IPS DF 6.9 (cell line): ENCODE measurements around the gene MICALL1.
A peak's percentile ranks its signal among the peaks of the same experiment; 100 is the strongest.

Experiments
- DNase-seq: peaks from one replicate; pipeline ENCODE4 v3.0.0-alpha.2; 2013; ENCODE audit warnings: low read depth, low spot score
- H3K27ac ChIP-seq: one replicate; pipeline ENCODE4 v1.5.1; 2013; ENCODE audit warnings: low read length, control low read depth
- H3K27me3 ChIP-seq: 2 replicates; pipeline ENCODE4 v1.6.1; 2013; ENCODE audit warnings: mild to moderate bottlenecking, low read length; ENCODE audit not compliant: control insufficient read depth, insufficient read depth
- H3K36me3 ChIP-seq: 2 replicates; pipeline ENCODE4 v1.6.1; 2013; ENCODE audit warnings: low read length; ENCODE audit not compliant: control insufficient read depth, insufficient read depth
- H3K4me1 ChIP-seq: 2 replicates; pipeline ENCODE4 v1.6.1; 2013; ENCODE audit warnings: low read length; ENCODE audit not compliant: control insufficient read depth, insufficient read depth
- H3K4me3 ChIP-seq: 2 replicates; pipeline ENCODE4 v1.5.1; 2013; ENCODE audit warnings: mild to moderate bottlenecking, low read length
- H3K9me3 ChIP-seq: 2 replicates; pipeline ENCODE4 v1.6.1; 2013; ENCODE audit warnings: low read length, inconsistent platforms; ENCODE audit not compliant: control insufficient read depth, insufficient read depth
- WGBS: extraction: QIAGEN DNeasy Blood & Tissue Kit; methylation state at CpG from one replicate; pipeline ENCODE4 v1.1.7; 2013; ENCODE audit warnings: mixed read lengths, missing lambda C conversion rate; ENCODE audit not compliant: insufficient read length, insufficient coverage; 5-methylcytosine and 5-hydroxymethylcytosine counted together

The MICALL1 gene

GRCh38 chr22:37892566-37893335 lies 13.3 kb upstream of the MICALL1 start:
- WGBS = no CpG with 5 or more reads among the region's 7 CpGs
- Histone ChIP-seq H3K27me3 (no peaks in the 10 kb centered on the region), H3K36me3 (peaks cover 16% of the 10 kb centered on the region; the same call in 1 of the 2 replicates), H3K27ac (no peak overlapping the region), H3K4me1 (peaks cover 12% of the 10 kb centered on the region), H3K9me3 (no peaks in the 10 kb centered on the region), H3K4me3 (no peak overlapping the region)
- no peak for DNase-seq

DNA sequence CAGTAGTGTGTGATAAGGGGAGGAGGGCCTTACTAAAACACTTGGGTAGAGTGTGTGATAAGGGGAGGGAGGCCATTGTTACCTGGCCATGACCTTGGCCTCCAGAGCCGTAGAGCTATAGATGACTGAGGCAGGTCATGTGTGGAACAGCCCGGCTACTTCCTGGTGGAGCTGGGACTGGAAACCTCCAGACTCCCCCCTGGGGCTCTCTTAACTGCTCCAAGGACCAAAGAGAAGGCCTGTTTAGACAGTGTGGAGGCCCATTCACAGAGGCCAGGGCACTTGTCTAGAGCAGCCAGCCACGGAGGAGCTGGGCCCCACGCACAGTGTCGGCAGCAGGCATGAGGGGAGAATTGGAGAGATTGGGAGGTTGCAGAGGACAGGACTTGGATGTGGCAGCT lies 12.5 kb upstream of the MICALL1 start:
- DNase-seq = no peak
- H3K27ac ChIP-seq = no peak overlapping the region
- H3K9me3 ChIP-seq = no peaks in the 10 kb centered on the region
- H3K36me3 ChIP-seq = peaks cover 9% of the 10 kb centered on the region; the same call in 1 of the 2 replicates
- H3K4me3 ChIP-seq = no peak overlapping the region
- H3K27me3 ChIP-seq = no peaks in the 10 kb centered on the region
- no CpG with 5 or more reads among the region's 5 CpGs for WGBS
- peaks cover 12% of the 10 kb centered on the region for H3K4me1 ChIP-seq

GRCh38 chr22:37894939-37895670 lies 11.0 kb upstream of the MICALL1 start:
- Histone ChIP-seq H3K9me3 (no peaks in the 10 kb centered on the region), H3K4me3 (no peak overlapping the region), H3K27me3 (no peaks in the 10 kb centered on the region), H3K27ac (no peak overlapping the region), H3K4me1 (peaks cover 12% of the 10 kb centered on the region), H3K36me3 (no peaks in the 10 kb centered on the region)
- no peak for DNase-seq
- WGBS = no CpG with 5 or more reads among the region's 8 CpGs

DNA sequence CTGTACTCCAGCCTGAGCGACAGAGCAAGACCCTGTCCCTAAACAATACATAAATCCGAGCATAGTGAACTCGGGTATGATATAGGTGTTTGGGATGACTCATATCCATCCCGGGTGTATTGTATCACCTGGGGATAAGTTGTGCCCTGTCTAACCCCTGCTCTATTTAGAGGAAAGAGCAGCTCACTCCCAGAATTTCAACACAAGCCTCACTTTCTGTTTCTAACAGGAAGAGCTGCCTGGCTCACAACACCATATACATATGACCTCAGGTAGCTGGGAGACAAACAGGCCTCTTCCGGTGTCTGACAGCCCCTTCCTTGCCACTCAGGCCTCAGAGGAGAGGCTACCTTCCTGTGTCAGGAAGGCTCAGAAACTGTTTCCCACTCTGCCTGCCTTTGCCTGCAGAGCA lies 9.9 kb upstream of the MICALL1 start:
- no peak overlapping the region for H3K27ac ChIP-seq
- no peak for DNase-seq
- no CpG with 5 or more reads among the region's 5 CpGs for WGBS
- H3K4me3 ChIP-seq = no peak overlapping the region
- H3K27me3 ChIP-seq = no peaks in the 10 kb centered on the region
- no peaks in the 10 kb centered on the region for H3K36me3 ChIP-seq
- H3K9me3 ChIP-seq = no peaks in the 10 kb centered on the region
- H3K4me1 ChIP-seq = peaks cover 12% of the 10 kb centered on the region

DNA sequence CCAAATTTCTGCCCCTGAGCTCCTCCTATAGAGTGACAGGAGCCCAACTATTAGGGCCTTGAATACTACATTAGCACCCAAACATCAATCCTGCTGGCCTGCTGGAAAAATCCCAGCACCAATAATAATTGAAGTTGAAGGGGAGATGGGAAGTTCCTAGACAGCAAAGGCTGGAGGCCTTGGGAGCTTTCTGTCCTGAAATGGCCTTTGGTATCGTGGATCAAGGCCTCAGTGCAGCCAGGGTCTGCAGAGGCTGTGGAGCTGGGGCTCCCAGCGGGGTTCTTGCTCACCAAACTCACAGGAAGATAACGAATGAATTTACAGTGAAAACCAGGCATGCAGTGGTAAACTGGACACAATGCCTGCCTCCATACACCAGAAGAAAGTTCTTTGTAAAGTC lies 9.2 kb upstream of the MICALL1 start:
- Histone ChIP-seq H3K9me3 (no peaks in the 10 kb centered on the region), H3K4me3 (no peak overlapping the region), H3K27me3 (no peaks in the 10 kb centered on the region), H3K27ac (no peak overlapping the region), H3K36me3 (no peaks in the 10 kb centered on the region), H3K4me1 (peaks cover 12% of the 10 kb centered on the region)
- DNase-seq = no peak
- no CpG with 5 or more reads among the region's 3 CpGs for WGBS

DNA sequence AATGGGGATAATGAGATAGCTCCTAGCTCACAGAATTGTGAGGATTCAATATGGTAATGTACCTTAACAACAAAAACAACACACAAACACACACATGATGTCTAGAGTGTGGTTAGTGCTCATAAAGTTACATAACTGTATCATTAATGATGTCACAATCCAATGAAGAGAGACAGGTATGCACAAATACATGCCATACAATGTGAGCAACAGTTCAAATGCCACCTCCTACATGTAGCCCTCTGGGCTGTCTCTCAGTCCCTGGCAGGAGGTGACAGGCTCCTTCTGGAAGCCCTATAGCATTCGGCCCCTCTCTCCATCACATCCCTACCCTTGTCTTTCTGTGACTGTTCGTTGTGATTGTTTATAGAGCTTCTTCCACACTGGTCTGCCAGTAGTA lies 8.3 kb upstream of the MICALL1 start:
- Histone ChIP-seq H3K27me3 (no peaks in the 10 kb centered on the region), H3K27ac (no peak overlapping the region), H3K4me3 (no peak overlapping the region), H3K36me3 (no peaks in the 10 kb centered on the region), H3K4me1 (peaks cover 12% of the 10 kb centered on the region), H3K9me3 (no peaks in the 10 kb centered on the region)
- no CpG with 5 or more reads among the region's 2 CpGs for WGBS
- DNase-seq = no peak

DNA sequence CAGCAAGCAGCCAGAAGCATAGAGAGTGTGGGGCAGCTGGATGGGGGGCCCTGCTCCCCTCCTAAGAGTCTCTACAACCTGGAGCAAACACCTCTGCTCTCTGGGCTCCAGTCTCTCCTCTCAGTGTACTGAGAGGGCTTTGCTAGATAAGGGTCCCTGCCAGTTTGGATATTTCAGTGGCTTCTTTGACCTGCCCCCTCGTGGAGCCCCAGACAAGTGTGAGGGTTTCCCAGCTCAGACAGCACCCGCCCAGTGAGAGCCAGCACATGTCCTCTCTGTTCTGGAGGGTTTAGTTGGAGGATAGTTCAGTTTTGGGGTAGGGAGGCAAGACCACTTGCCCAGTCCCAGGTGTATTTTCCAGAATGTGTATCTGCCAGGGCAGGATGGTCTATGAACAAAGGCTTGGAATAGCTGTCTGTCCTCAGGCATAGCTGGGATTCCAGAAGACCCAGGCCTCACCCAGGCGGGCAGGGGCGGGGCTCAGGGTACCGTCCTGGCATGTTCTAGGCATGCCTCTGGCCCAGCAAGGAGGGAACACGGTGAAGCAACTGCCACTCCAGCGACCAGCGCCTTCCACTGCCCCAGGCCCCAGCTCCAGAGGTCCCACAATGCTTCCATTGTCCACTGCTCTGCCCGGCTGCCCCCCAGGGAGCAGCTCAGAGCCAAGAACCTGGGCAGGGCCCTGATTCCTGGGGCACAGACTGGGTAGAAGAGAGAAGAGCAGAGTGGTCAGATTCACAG lies 7.5 kb upstream of the MICALL1 start:
- Histone ChIP-seq H3K27ac (no peak overlapping the region), H3K36me3 (no peaks in the 10 kb centered on the region), H3K27me3 (no peaks in the 10 kb centered on the region), H3K9me3 (no peaks in the 10 kb centered on the region), H3K4me1 (peaks cover 12% of the 10 kb centered on the region), H3K4me3 (no peak overlapping the region)
- DNase-seq = no peak
- no CpG with 5 or more reads among the region's 9 CpGs for WGBS

DNA sequence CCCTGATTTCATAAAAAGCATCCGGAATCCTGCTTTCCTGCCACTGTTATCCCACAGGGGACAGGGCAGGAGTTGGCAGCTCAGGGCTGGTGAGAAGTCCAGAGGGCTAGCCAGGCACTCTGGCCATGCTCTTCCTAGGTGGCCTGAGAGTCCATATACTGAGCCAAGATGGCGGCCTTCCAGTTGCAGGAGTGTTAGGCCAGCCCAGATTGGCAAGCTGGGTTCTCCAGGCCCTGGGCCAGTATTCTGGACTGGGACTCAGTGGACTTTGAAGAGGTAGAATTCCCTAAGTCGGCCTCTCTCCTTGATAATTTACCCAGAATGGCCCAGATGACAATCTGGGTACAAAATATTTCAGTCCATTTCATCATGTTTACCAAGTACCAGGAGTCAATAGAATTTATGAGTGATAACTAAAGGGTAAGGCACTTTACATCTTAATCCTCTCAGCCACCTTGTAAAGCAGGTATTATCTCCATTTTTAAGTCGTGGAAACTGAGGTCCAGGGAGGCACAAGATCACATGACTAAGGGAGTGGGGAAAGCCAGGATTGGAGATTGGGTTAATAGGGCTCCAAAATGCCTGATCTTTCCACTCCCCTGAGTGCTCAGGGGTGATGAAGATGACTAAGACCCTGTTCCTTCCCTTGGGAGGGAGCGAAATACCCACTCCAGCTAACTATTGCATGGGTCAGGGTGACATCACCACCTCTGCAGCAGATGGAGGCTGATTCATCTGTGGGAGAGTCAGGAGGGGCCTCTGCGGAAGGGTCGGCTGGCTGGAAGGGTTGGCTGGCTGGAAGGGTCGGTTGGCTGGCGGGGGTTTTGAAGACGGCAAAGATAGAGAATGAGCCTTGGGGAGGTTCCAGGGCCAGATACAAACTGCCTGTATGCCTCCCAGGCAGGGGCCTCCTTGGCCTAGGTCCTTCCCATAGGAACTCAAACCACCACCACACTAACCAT lies 1.2 kb upstream of the MICALL1 start:
- Histone ChIP-seq H3K27me3 (no peaks in the 10 kb centered on the region), H3K4me3 (no peak overlapping the region), H3K4me1 (peaks cover 4% of the 10 kb centered on the region), H3K27ac (no peak overlapping the region), H3K36me3 (no peaks in the 10 kb centered on the region), H3K9me3 (no peaks in the 10 kb centered on the region)
- no CpG with 5 or more reads among the region's 10 CpGs for WGBS
- DNase-seq = no peak

GRCh38 chr22:37906364-37907008 lies 389 bp downstream of the MICALL1 start:
- Histone ChIP-seq H3K27me3 (no peaks in the 10 kb centered on the region), H3K27ac (no peak overlapping the region), H3K4me3 (peak overlapping the region; percentile 97), H3K36me3 (no peaks in the 10 kb centered on the region), H3K4me1 (peaks cover 8% of the 10 kb centered on the region), H3K9me3 (no peaks in the 10 kb centered on the region)
- WGBS = no CpG with 5 or more reads among the region's 75 CpGs
- no peak for DNase-seq
